ENCODE results near the gene CAPN12.

CAPN12 gene

DNA sequence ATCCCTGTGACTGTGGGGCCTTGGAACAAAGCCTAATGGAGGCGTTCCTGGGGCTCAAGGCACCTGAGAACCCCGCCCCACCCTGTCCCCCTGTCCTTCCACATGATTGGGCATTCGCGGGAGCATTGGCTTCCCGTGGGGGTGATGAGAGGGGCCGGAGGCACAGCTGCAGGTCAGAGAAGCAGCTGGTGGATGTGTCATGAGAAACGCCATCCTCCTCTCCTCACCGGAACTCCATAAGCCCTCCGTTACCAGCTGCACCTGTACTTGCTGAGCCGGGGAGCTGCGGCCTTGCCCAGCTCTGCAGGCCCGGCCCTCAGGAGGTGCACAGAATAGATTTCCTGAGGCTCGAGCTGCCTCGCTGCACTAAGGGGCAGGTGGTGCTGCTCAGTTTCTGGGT, 42.0 kb downstream of the CAPN12 start:
- Histone ChIP-seq H3K27ac (replicated peaks) (no peak overlapping the region), H3K27me3 (ENCODE audit: insufficient read depth, poor library complexity, severe bottlenecking) (no peaks in the 10 kb centered on the region), H3K4me3 (replicated peaks; ENCODE audit: insufficient read depth, low read length) (no peak overlapping the region)
- DNase-seq (ENCODE audit: low read depth in 1 of 2, low spot score in 1 of 2) = no peak
- TF ChIP-seq, protein P1, sequence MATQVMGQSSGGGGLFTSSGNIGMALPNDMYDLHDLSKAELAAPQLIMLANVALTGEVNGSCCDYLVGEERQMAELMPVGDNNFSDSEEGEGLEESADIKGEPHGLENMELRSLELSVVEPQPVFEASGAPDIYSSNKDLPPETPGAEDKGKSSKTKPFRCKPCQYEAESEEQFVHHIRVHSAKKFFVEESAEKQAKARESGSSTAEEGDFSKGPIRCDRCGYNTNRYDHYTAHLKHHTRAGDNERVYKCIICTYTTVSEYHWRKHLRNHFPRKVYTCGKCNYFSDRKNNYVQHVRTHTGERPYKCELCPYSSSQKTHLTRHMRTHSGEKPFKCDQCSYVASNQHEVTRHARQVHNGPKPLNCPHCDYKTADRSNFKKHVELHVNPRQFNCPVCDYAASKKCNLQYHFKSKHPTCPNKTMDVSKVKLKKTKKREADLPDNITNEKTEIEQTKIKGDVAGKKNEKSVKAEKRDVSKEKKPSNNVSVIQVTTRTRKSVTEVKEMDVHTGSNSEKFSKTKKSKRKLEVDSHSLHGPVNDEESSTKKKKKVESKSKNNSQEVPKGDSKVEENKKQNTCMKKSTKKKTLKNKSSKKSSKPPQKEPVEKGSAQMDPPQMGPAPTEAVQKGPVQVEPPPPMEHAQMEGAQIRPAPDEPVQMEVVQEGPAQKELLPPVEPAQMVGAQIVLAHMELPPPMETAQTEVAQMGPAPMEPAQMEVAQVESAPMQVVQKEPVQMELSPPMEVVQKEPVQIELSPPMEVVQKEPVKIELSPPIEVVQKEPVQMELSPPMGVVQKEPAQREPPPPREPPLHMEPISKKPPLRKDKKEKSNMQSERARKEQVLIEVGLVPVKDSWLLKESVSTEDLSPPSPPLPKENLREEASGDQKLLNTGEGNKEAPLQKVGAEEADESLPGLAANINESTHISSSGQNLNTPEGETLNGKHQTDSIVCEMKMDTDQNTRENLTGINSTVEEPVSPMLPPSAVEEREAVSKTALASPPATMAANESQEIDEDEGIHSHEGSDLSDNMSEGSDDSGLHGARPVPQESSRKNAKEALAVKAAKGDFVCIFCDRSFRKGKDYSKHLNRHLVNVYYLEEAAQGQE (IDR thresholded peaks at IDR 0.05; ENCODE audit: insufficient replicate concordance, low read depth) = no peak
- TF ChIP-seq, protein P2, sequence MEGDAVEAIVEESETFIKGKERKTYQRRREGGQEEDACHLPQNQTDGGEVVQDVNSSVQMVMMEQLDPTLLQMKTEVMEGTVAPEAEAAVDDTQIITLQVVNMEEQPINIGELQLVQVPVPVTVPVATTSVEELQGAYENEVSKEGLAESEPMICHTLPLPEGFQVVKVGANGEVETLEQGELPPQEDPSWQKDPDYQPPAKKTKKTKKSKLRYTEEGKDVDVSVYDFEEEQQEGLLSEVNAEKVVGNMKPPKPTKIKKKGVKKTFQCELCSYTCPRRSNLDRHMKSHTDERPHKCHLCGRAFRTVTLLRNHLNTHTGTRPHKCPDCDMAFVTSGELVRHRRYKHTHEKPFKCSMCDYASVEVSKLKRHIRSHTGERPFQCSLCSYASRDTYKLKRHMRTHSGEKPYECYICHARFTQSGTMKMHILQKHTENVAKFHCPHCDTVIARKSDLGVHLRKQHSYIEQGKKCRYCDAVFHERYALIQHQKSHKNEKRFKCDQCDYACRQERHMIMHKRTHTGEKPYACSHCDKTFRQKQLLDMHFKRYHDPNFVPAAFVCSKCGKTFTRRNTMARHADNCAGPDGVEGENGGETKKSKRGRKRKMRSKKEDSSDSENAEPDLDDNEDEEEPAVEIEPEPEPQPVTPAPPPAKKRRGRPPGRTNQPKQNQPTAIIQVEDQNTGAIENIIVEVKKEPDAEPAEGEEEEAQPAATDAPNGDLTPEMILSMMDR (IDR thresholded peaks at IDR 0.05; ENCODE audit: insufficient read depth, low read length) = no peak

DNA sequence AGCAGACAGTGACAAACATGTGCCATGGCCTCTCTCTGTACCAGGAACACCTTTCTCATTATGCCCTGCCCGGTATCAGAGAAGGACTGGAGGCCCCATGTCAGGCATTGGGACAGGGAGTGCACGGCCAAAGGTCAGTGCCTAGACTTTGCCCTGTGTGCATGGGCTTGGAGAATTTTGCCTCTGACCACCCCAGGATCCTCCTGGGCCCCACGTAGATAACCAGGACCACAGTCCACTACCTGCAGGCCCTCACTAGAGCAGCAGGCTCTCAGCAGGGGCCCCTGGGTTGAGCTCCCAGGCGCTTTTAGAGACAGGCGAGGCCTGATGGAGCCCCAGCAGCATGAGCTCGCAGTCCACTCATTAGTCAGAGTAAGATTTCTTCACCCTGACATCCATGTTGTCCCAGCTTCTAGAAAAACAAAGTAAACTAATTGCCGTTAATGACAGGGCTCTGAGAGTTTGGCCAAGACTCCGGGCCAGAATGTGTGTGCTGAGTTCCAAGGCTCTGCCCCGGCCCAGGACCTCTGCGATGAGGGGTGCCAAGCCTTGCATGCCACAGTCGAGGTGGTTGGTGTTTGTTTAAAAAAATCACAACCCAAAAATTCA, 42.7 kb downstream of the CAPN12 start:
- H3K27me3 ChIP-seq (ENCODE audit: insufficient read depth, poor library complexity, severe bottlenecking) = no peaks in the 10 kb centered on the region
- H3K4me3 ChIP-seq (replicated peaks; ENCODE audit: insufficient read depth, low read length) = no peak overlapping the region
- no peak overlapping the region for H3K27ac ChIP-seq (replicated peaks)
- DNase-seq (ENCODE audit: low read depth in 1 of 2, low spot score in 1 of 2) = no peak
- TF ChIP-seq POLR2AphosphoS5 (IDR thresholded peaks at IDR 0.05; ENCODE audit: low read depth) (no peak), SPI1 (IDR thresholded peaks at IDR 0.05; ENCODE audit: borderline replicate concordance, low read depth) (no peak), GABPA (IDR thresholded peaks at IDR 0.05; ENCODE audit: low read depth) (no peak)
- TF ChIP-seq, protein P1 (IDR thresholded peaks at IDR 0.05; ENCODE audit: insufficient replicate concordance, low read depth) = no peak
- TF ChIP-seq, protein P2 (IDR thresholded peaks at IDR 0.05; ENCODE audit: insufficient read depth, low read length) = no peak

DNA sequence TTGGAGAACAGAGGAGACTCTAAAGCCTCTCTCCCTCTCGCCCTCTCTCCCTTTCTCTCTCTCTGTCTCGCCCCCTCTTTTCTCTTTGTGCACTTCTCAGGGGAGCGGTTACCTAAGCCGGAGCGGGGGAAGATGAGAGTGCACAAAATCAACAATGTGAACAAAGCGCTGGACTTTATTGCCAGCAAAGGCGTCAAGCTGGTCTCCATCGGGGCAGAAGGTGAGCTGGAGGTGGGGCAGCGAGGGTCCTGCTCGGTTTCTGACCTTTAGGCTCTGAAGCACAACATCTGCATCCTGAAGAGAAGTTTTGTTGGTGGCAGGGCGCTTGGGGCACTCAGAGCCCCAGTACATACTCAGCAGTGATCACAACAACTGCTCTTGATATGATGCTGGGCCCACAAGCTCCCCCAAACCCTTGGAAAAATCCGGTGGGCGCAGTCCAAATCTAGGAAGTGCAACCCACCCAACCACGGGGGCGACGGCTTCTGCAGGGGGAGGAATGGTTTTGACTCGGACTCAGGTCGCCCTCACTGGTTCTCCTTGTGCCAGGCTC, 43.3 kb downstream of the CAPN12 start:
- no peak overlapping the region for H3K4me3 ChIP-seq (replicated peaks; ENCODE audit: insufficient read depth, low read length)
- H3K27ac ChIP-seq (replicated peaks) = no peak overlapping the region
- DNase-seq (ENCODE audit: low read depth in 1 of 2, low spot score in 1 of 2) = no peak
- no peaks in the 10 kb centered on the region for H3K27me3 ChIP-seq (ENCODE audit: insufficient read depth, poor library complexity, severe bottlenecking)
- TF ChIP-seq GABPA (IDR thresholded peaks at IDR 0.05; ENCODE audit: low read depth) (no peak), SPI1 (IDR thresholded peaks at IDR 0.05; ENCODE audit: borderline replicate concordance, low read depth) (no peak), POLR2AphosphoS5 (IDR thresholded peaks at IDR 0.05; ENCODE audit: low read depth) (no peak)
- TF ChIP-seq, protein P2 (IDR thresholded peaks at IDR 0.05; ENCODE audit: insufficient read depth, low read length) = no peak
- TF ChIP-seq, protein P1 (IDR thresholded peaks at IDR 0.05; ENCODE audit: insufficient replicate concordance, low read depth) = no peak

Measured in HL-60 (cell line).